HepG2 (cell line): ENCODE data around the gene ZFP36L2. TPM values are rescaled to one million over a fixed set of nuclear protein-coding genes. Genes with fewer than 3 reads are reported as not detected.

Experiments used
- BRCA1 ChIP-seq: sonication (generic); formaldehyde crosslinking; IDR thresholded peaks from 2 replicates; pipeline ENCODE4 v1.4.0; 2020; ENCODE audit warnings: missing genetic modification reagents
- DMAP1 ChIP-seq: IDR thresholded peaks from 2 replicates; pipeline ENCODE4 v1.6.1; 2016
- EEA1 ChIP-seq: sonication (generic); formaldehyde crosslinking; IDR thresholded peaks from 2 replicates; pipeline ENCODE4 v1.5.1; 2020; ENCODE audit warnings: mild to moderate bottlenecking, missing genetic modification reagents, borderline replicate concordance
- EED ChIP-seq: sonication (generic); formaldehyde crosslinking; IDR thresholded peaks from 2 replicates; pipeline ENCODE4 v1.5.0; 2020; ENCODE audit warnings: mild to moderate bottlenecking, missing genetic modification reagents
- ESRRA ChIP-seq: sonication (generic); formaldehyde crosslinking; IDR thresholded peaks from 2 replicates; pipeline ENCODE4 v1.5.1; 2020; ENCODE audit warnings: mild to moderate bottlenecking, low read depth, missing genetic modification reagents
- JUND ChIP-seq: sonication (generic); formaldehyde crosslinking; IDR thresholded peaks from 2 replicates; pipeline ENCODE4 v1.8.0; 2022; ENCODE audit warnings: mild to moderate bottlenecking, missing genetic modification reagents
- KLF9 ChIP-seq: IDR thresholded peaks from 2 replicates; pipeline ENCODE4 v1.6.1; 2016; ENCODE audit warnings: low read depth
- MAF1 ChIP-seq: sonication (generic); formaldehyde crosslinking; IDR thresholded peaks from 2 replicates; pipeline ENCODE4 v1.5.0; 2020; ENCODE audit warnings: missing genetic modification reagents, borderline replicate concordance
- NCOA1 ChIP-seq: sonication (generic); formaldehyde crosslinking; IDR thresholded peaks from 2 replicates; pipeline ENCODE4 v1.9.0; 2021; ENCODE audit warnings: missing genetic modification reagents
- NFAT5 ChIP-seq: sonication (generic); formaldehyde crosslinking; IDR thresholded peaks from 2 replicates; pipeline ENCODE4 v1.4.0; 2020; ENCODE audit warnings: missing genetic modification reagents
- RFX1 ChIP-seq: fragments of 450-650 bp; IDR thresholded peaks from 2 replicates; pipeline ENCODE4 v1.6.1; 2017
- RFX3 ChIP-seq: IDR thresholded peaks from 2 replicates; pipeline ENCODE4 v1.6.1; 2016; ENCODE audit warnings: missing biosample characterization, missing genetic modification reagents
- SP1 ChIP-seq, 2 experiments: fragments of 450-650 bp in 1 of 2; sonication (generic) in 1 of 2; formaldehyde crosslinking in 1 of 2; IDR thresholded peaks; 2 replicates each; pipeline versions ENCODE4 v1.4.0 to v1.6.1; 2016 to 2020; ENCODE audit warnings: missing genetic modification reagents in 1 of 2
- SP4 ChIP-seq: sonication (generic); formaldehyde crosslinking; IDR thresholded peaks from 2 replicates; pipeline ENCODE4 v1.8.1; 2023; ENCODE audit warnings: mild to moderate bottlenecking, missing genetic modification reagents
- ZFP37 ChIP-seq: sonication (generic); formaldehyde crosslinking; IDR thresholded peaks from 2 replicates; pipeline ENCODE4 v1.4.0; 2020; ENCODE audit warnings: missing genetic modification reagents, borderline replicate concordance
- ZNF232 ChIP-seq: sonication (generic); formaldehyde crosslinking; IDR thresholded peaks from 2 replicates; pipeline ENCODE4 v1.4.0; 2020; ENCODE audit warnings: missing genetic modification reagents, borderline replicate concordance
- ZNF34 ChIP-seq: sonication (generic); formaldehyde crosslinking; IDR thresholded peaks from 2 replicates; pipeline ENCODE4 v1.4.0; 2020; ENCODE audit warnings: mild to moderate bottlenecking, missing genetic modification reagents, borderline replicate concordance
- ZNF510 ChIP-seq: sonication (generic); formaldehyde crosslinking; IDR thresholded peaks from 2 replicates; pipeline ENCODE4 v1.4.0; 2020; ENCODE audit warnings: low read depth, mild to moderate bottlenecking, missing genetic modification reagents
- ZNF513 ChIP-seq: sonication (generic); formaldehyde crosslinking; conservative IDR thresholded peaks from 2 replicates; pipeline ENCODE4 v1.5.0; 2020; ENCODE audit warnings: missing genetic modification reagents
- ZNF607 ChIP-seq: sonication (generic); formaldehyde crosslinking; IDR thresholded peaks from 2 replicates; pipeline ENCODE4 v1.5.1; 2020; ENCODE audit warnings: missing genetic modification reagents, mild to moderate bottlenecking, borderline replicate concordance
- ZNF672 ChIP-seq: sonication (generic); formaldehyde crosslinking; IDR thresholded peaks from 2 replicates; pipeline ENCODE4 v1.8.1; 2022; ENCODE audit warnings: missing genetic modification reagents
- ZSCAN31 ChIP-seq: sonication (generic); formaldehyde crosslinking; IDR thresholded peaks from 2 replicates; pipeline ENCODE4 v1.5.0; 2020; ENCODE audit warnings: low read depth, mild to moderate bottlenecking, missing genetic modification reagents
- polyA plus RNA-seq, 8 experiments: library from polyadenylated mRNA; depleted of rRNA in 3 of 8; stranded (reverse) in 7 of 8; unstranded in 1 of 8; fragments of >200 nt; fragmentation: Illumina TruSeq in 4 of 8; extraction: Trizol in 4 of 8; gene quantifications; 2 replicates each; pipeline versions ENCODE4 v1.2.1 to v1.2.3, GENCODE V29; 2011 to 2016; ENCODE audit warnings: low read depth in 4 of 8, missing spikeins in 1 of 8, mixed read lengths in 1 of 8; ENCODE audit not compliant: insufficient read depth in 1 of 8
- total RNA-seq, 5 experiments: library from RNA; depleted of rRNA; stranded (reverse); fragments of >200 nt; fragmentation: Illumina TruSeq; extraction: Trizol; gene quantifications; 2 replicates each; pipeline ENCODE4 v1.2.3, GENCODE V29; 2016; ENCODE audit warnings: low read depth in 1 of 5
- TF ChIP-seq, protein P1 (sequence below): IDR thresholded peaks from 2 replicates; pipeline ENCODE4 v1.6.1; 2016; ENCODE audit warnings: missing biosample characterization, missing genetic modification reagents, low read depth

The ZFP36L2 gene
- total and polyA plus RNA-seq, 2 of the 13 experiments (the other 11 are each of a cell fraction or from before 2014, with no cell fraction given) = 11.2 to 21.8 TPM

DNA sequence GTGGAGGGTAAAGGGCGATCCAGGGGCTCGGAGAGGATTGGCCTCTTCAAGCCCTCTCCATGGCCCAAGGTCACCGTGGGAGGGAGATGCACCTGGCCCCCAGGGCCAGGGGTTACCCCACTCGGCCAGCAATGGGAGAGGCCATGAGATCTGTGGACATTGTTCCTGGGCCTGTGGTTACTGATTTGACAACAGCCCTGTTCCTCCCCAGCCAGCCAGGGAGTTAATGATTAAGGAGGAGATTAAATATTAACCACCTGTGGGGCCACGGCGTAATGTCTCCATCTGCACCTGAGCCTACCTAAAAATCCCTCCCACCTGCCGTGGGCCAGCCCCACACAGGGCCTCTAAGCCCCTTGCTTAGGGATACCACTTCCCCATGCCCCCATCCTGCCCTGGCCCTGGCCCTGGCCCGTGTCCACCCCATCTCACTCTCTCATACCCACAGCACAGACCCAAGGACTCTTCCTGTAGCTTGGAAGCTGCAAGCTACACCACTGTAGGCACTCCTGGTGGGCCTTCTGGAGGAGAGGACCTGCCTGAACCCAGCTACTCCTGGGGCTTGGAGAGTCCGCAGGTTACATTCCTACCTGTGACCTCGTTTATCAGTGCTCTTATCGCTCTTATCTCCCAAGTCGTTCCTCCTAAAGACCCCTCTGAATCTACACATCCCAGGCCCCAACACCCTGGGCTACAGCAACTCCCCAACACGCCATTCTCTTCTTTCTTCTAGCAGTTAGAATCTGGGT lies 32.1 kb downstream of the ZFP36L2 start (continued):
- TF ChIP-seq NFAT5 (CRISPR knock-in tag) (peak; percentile 68; the same call in 1 of the 2 replicates), ZNF510 (CRISPR knock-in tag) (0 out of 2 replicates have a peak, but pooled peaks have one; percentile 69), BRCA1 (CRISPR knock-in tag) (peak; percentile 95), ZNF232 (CRISPR knock-in tag) (peak; percentile 86), SP1 (IDR thresholded peaks at IDR 0.05) (no peak), SP1 (CRISPR knock-in tag; IDR thresholded peaks at IDR 0.05) (no peak), ZNF607 (CRISPR knock-in tag) (no peak; the same call in 1 of the 2 replicates), NCOA1 (peak; percentile 9; the same call in 1 of the 2 replicates), EEA1 (CRISPR knock-in tag) (no peak), MAF1 (CRISPR knock-in tag) (peak; percentile 67; the same call in 1 of the 2 replicates), DMAP1 (peak; percentile 78; the same call in 1 of the 2 replicates), RFX3 (CRISPR knock-in tag) (no peak), RFX1 (no peak), EED (CRISPR knock-in tag) (no peak), SP4 (CRISPR knock-in tag) (peak; percentile 11; the same call in 1 of the 2 replicates), ZFP37 (peak; percentile 88; the same call in 1 of the 2 replicates), ZSCAN31 (CRISPR knock-in tag) (peak; percentile 36; the same call in 1 of the 2 replicates), ZNF672 (CRISPR knock-in tag) (no peak; the same call in 1 of the 2 replicates), ZNF34 (peak; percentile 43; the same call in 1 of the 2 replicates), ZNF513 (CRISPR knock-in tag) (no peak), ESRRA (CRISPR knock-in tag) (peak; percentile 99), KLF9 (CRISPR knock-in tag) (no peak), JUND (CRISPR knock-in tag) (0 out of 2 replicates have a peak, but pooled peaks have one; percentile 40)
- TF ChIP-seq, protein P1, sequence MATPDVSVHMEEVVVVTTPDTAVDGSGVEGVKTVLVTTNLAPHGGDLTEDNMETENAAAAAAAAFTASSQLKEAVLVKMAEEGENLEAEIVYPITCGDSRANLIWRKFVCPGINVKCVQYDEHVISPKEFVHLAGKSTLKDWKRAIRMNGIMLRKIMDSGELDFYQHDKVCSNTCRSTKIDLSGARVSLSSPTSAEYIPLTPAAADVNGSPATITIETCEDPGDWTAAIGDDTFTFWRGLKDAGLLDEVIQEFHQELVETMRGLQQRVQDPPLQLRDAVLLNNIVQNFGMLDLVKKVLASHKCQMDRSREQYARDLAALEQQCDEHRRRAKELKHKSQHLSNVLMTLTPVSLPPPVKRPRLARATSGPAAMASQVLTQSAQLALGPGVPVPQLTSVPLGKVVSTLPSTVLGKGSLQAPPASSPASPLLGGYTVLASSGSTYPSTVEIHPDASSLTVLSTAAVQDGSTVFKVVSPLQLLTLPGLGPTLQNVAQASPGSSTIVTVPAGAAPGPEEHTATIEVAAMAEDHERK = no peak
